ENCODE results near the gene DIPK1C. TPM values are rescaled to one million over a fixed set of nuclear protein-coding genes. Genes with fewer than 3 reads are reported as not detected.

Gene DIPK1C
- total RNA-seq, 2 experiments from 2014 or later: not detected

GRCh38 chr18:74456017-74456348 lies 1.1 kb downstream of the DIPK1C start:
- ChIA-PET POLR2A (no interaction called here), CTCF (no interaction called here)

- POLR2A ChIA-PET: no interaction called here
- CTCF ChIA-PET: no interaction called here
Observed at GRCh38 chr18:74455386-74455785, 1.7 kb downstream of the DIPK1C start.

- ChIA-PET POLR2A (no interaction called here), CTCF (no interaction called here)
Observed at GRCh38 chr18:74454279-74454751, 2.8 kb downstream of the DIPK1C start.

GRCh38 chr18:74453642-74454198 lies 3.4 kb downstream of the DIPK1C start:
- CTCF ChIA-PET: no interaction called here

GRCh38 chr18:74453016-74453566 lies 4.0 kb downstream of the DIPK1C start:
- ChIA-PET POLR2A (no interaction called here), CTCF (no interaction called here)

More at GRCh38 chr18:74453642-74454198, 3.4 kb downstream of the DIPK1C start:
- POLR2A ChIA-PET: no interaction called here

- ChIA-PET POLR2A (no interaction called here), CTCF (no interaction called here)
Observed at GRCh38 chr18:74451148-74451547, 6.0 kb downstream of the DIPK1C start.

GRCh38 chr18:74450626-74451025 lies 6.5 kb downstream of the DIPK1C start:
- ChIA-PET CTCF (no interaction called here), POLR2A (no interaction called here)

GRCh38 chr18:74447404-74448152 lies 9.5 kb downstream of the DIPK1C start:
- POLR2A ChIA-PET: interaction anchor here (0.6 kb wide), 1 partner anchor 185 kb away, joined by 4 read pairs; no protein-coding TSS in a partner anchor
- CTCF ChIA-PET: no interaction called here

GRCh38 chr18:74446631-74447403 lies 10.3 kb downstream of the DIPK1C start:
- ChIA-PET POLR2A (interaction anchor here (0.6 kb wide), 1 partner anchor 184 kb away, joined by 4 read pairs; no protein-coding TSS in a partner anchor), CTCF (interaction anchor here (0.8 kb wide), 1 partner anchor 195 kb away, joined by 3 read pairs; no protein-coding TSS in a partner anchor)

- CTCF ChIA-PET: interaction anchor here (0.8 kb wide), 1 partner anchor 194 kb away, joined by 3 read pairs; no protein-coding TSS in a partner anchor
- POLR2A ChIA-PET: no interaction called here
Observed at GRCh38 chr18:74446178-74446577, 10.9 kb downstream of the DIPK1C start.

- CTCF ChIA-PET: interaction anchor here (0.8 kb wide), 1 partner anchor 194 kb away, joined by 3 read pairs; no protein-coding TSS in a partner anchor
- POLR2A ChIA-PET: no interaction called here
Observed at GRCh38 chr18:74445585-74445984, 11.5 kb downstream of the DIPK1C start.

- POLR2A ChIA-PET: no interaction called here
- CTCF ChIA-PET: no interaction called here
Observed at GRCh38 chr18:74444104-74444503, 13.0 kb downstream of the DIPK1C start.

- POLR2A ChIA-PET: no interaction called here
- CTCF ChIA-PET: no interaction called here
Observed at GRCh38 chr18:74440808-74441427, 16.2 kb downstream of the DIPK1C start.

- POLR2A ChIA-PET: no interaction called here
- CTCF ChIA-PET: no interaction called here
Observed at GRCh38 chr18:74438091-74438490, 19.0 kb downstream of the DIPK1C start.

- ChIA-PET POLR2A (no interaction called here), CTCF (no interaction called here)
Observed at GRCh38 chr18:74436158-74436769, 20.8 kb downstream of the DIPK1C start.

GRCh38 chr18:74435740-74436139 lies 21.4 kb downstream of the DIPK1C start:
- CTCF ChIA-PET: no interaction called here
- POLR2A ChIA-PET: no interaction called here

- CTCF ChIA-PET: no interaction called here
- POLR2A ChIA-PET: interaction anchor here (0.6 kb wide), 1 partner anchor 53 kb away, joined by 3 read pairs; no protein-coding TSS in a partner anchor
Observed at GRCh38 chr18:74434466-74434865, 22.6 kb downstream of the DIPK1C start.

- ChIA-PET POLR2A (interaction anchor here (0.6 kb wide), 1 partner anchor 51 kb away, joined by 4 read pairs; no protein-coding TSS in a partner anchor), CTCF (no interaction called here)
Observed at GRCh38 chr18:74430806-74431571, 26.1 kb downstream of the DIPK1C start.

GRCh38 chr18:74430231-74430630 lies 26.9 kb downstream of the DIPK1C start:
- POLR2A ChIA-PET: interaction anchor here (0.6 kb wide), 1 partner anchor 52 kb away, joined by 4 read pairs; no protein-coding TSS in a partner anchor
- CTCF ChIA-PET: no interaction called here

Measured in activated CD8-positive, alpha-beta memory T cell treated with anti-CD3 and anti-CD28 coated beads for 36 hours (primary cell).